ENCODE measurements around the gene WWC2.

Gene WWC2

DNA sequence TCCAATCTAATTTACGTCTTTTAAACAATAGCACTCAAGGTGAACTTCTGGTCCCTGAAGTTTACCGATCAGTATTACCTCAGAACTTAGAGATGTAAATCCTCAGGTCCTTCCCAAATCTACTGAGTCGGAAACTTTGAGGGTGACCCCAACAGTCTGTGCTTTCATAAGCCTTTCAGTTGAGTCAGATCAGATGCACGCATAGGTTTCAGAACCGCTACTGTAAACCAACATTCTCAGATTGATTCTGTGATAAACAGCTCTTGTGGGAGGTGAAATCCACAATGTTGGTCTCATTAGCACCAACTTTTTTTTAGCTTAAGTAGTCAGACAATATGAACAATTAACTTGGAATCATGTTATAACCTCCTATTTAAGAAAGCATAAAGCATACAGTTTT lies 86.0 kb downstream of the WWC2 start:
- Histone ChIP-seq H3K4me3 (replicated peaks; ENCODE audit: insufficient read depth, low read length) (no peak overlapping the region), H3K27me3 (ENCODE audit: insufficient read depth, poor library complexity, severe bottlenecking) (no peaks in the 10 kb centered on the region), H3K27ac (replicated peaks) (no peak overlapping the region)
- TF ChIP-seq GABPA (IDR thresholded peaks at IDR 0.05; ENCODE audit: low read depth), result no peak
- TF ChIP-seq SPI1 (IDR thresholded peaks at IDR 0.05; ENCODE audit: borderline replicate concordance, low read depth), result no peak
- TF ChIP-seq, protein P1, sequence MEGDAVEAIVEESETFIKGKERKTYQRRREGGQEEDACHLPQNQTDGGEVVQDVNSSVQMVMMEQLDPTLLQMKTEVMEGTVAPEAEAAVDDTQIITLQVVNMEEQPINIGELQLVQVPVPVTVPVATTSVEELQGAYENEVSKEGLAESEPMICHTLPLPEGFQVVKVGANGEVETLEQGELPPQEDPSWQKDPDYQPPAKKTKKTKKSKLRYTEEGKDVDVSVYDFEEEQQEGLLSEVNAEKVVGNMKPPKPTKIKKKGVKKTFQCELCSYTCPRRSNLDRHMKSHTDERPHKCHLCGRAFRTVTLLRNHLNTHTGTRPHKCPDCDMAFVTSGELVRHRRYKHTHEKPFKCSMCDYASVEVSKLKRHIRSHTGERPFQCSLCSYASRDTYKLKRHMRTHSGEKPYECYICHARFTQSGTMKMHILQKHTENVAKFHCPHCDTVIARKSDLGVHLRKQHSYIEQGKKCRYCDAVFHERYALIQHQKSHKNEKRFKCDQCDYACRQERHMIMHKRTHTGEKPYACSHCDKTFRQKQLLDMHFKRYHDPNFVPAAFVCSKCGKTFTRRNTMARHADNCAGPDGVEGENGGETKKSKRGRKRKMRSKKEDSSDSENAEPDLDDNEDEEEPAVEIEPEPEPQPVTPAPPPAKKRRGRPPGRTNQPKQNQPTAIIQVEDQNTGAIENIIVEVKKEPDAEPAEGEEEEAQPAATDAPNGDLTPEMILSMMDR (IDR thresholded peaks at IDR 0.05; ENCODE audit: insufficient read depth, low read length), result no peak
- TF ChIP-seq, protein P2, sequence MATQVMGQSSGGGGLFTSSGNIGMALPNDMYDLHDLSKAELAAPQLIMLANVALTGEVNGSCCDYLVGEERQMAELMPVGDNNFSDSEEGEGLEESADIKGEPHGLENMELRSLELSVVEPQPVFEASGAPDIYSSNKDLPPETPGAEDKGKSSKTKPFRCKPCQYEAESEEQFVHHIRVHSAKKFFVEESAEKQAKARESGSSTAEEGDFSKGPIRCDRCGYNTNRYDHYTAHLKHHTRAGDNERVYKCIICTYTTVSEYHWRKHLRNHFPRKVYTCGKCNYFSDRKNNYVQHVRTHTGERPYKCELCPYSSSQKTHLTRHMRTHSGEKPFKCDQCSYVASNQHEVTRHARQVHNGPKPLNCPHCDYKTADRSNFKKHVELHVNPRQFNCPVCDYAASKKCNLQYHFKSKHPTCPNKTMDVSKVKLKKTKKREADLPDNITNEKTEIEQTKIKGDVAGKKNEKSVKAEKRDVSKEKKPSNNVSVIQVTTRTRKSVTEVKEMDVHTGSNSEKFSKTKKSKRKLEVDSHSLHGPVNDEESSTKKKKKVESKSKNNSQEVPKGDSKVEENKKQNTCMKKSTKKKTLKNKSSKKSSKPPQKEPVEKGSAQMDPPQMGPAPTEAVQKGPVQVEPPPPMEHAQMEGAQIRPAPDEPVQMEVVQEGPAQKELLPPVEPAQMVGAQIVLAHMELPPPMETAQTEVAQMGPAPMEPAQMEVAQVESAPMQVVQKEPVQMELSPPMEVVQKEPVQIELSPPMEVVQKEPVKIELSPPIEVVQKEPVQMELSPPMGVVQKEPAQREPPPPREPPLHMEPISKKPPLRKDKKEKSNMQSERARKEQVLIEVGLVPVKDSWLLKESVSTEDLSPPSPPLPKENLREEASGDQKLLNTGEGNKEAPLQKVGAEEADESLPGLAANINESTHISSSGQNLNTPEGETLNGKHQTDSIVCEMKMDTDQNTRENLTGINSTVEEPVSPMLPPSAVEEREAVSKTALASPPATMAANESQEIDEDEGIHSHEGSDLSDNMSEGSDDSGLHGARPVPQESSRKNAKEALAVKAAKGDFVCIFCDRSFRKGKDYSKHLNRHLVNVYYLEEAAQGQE (IDR thresholded peaks at IDR 0.05; ENCODE audit: insufficient replicate concordance, low read depth), result no peak
- no peak for TF ChIP-seq POLR2AphosphoS5 (IDR thresholded peaks at IDR 0.05; ENCODE audit: low read depth)
- DNase-seq (ENCODE audit: low read depth in 1 of 2, low spot score in 1 of 2), result no peak

GRCh38 chr4:183185559-183185958 lies 86.5 kb downstream of the WWC2 start:
- Histone ChIP-seq H3K27ac (replicated peaks) (no peak overlapping the region), H3K27me3 (ENCODE audit: insufficient read depth, poor library complexity, severe bottlenecking) (no peaks in the 10 kb centered on the region), H3K4me3 (replicated peaks; ENCODE audit: insufficient read depth, low read length) (no peak overlapping the region)
- TF ChIP-seq SPI1 (IDR thresholded peaks at IDR 0.05; ENCODE audit: borderline replicate concordance, low read depth), result no peak
- TF ChIP-seq, protein P2 (IDR thresholded peaks at IDR 0.05; ENCODE audit: insufficient replicate concordance, low read depth), result no peak
- TF ChIP-seq GABPA (IDR thresholded peaks at IDR 0.05; ENCODE audit: low read depth), result no peak
- TF ChIP-seq POLR2AphosphoS5 (IDR thresholded peaks at IDR 0.05; ENCODE audit: low read depth), result no peak
- TF ChIP-seq, protein P1 (IDR thresholded peaks at IDR 0.05; ENCODE audit: insufficient read depth, low read length), result no peak
- no peak for DNase-seq (ENCODE audit: low read depth in 1 of 2, low spot score in 1 of 2)

- TF ChIP-seq SPI1 (IDR thresholded peaks at IDR 0.05; ENCODE audit: borderline replicate concordance, low read depth), result no peak
- no peak for TF ChIP-seq GABPA (IDR thresholded peaks at IDR 0.05; ENCODE audit: low read depth)
- TF ChIP-seq, protein P2 (IDR thresholded peaks at IDR 0.05; ENCODE audit: insufficient replicate concordance, low read depth), result no peak
- TF ChIP-seq POLR2AphosphoS5 (IDR thresholded peaks at IDR 0.05; ENCODE audit: low read depth), result no peak
- TF ChIP-seq, protein P1 (IDR thresholded peaks at IDR 0.05; ENCODE audit: insufficient read depth, low read length), result no peak
- Histone ChIP-seq H3K27me3 (ENCODE audit: insufficient read depth, poor library complexity, severe bottlenecking) (no peaks in the 10 kb centered on the region), H3K4me3 (replicated peaks; ENCODE audit: insufficient read depth, low read length) (no peak overlapping the region), H3K27ac (replicated peaks) (no peak overlapping the region)
- DNase-seq (ENCODE audit: low read depth in 1 of 2, low spot score in 1 of 2), result no peak
Observed at GRCh38 chr4:183186813-183187212, 87.8 kb downstream of the WWC2 start.

Data from HL-60 (cell line).